H1 (cell line): ENCODE measurements around the gene ADORA1. TPM values are rescaled to one million over a fixed set of nuclear protein-coding genes. Genes with fewer than 3 reads are reported as not detected.

Experiments used
- CTCF ChIA-PET: fragments of 300-600 bp; sonication (Branson Sonifier 250); formaldehyde crosslinking; loops from one replicate; lab custom pipeline; 2021; ENCODE audit not compliant: partially characterized antibody; lab: Charles Lee
- POLR2A ChIA-PET: fragments of 300-600 bp; sonication (Branson Sonifier 250); formaldehyde crosslinking; loops from one replicate; lab custom pipeline; 2021; ENCODE audit warnings: inconsistent platforms; ENCODE audit not compliant: partially characterized antibody; lab: Charles Lee
- DNase-seq, 2 experiments: peaks; one replicate each; pipeline versions ENCODE4 v3.0.0 to v3.0.0-alpha.2; 2010 to 2022; ENCODE audit warnings: low spot score in 2 of 2, low read depth in 1 of 2, mixed read lengths in 1 of 2
- FAIRE-seq: peaks from 2 replicates; lab custom pipeline; 2011; peaks lifted over from hg19 to GRCh38; lab: Jason Lieb, UNC
- H2AFZ ChIP-seq: 2 replicates; pipeline ENCODE4 v1.8.1; 2012; ENCODE audit warnings: low read length, inconsistent platforms
- H2AK5ac ChIP-seq: 2 replicates; pipeline ENCODE4 v1.6.1; 2013; ENCODE audit warnings: low read depth, low read length
- H2BK120ac ChIP-seq: replicated peaks from 2 replicates; pipeline ENCODE3; 2013; ENCODE audit warnings: low read depth, low read length, inconsistent platforms
- H2BK12ac ChIP-seq: 2 replicates; pipeline ENCODE4 v1.6.1; 2013; ENCODE audit warnings: low read depth, low read length
- H2BK15ac ChIP-seq: 2 replicates; pipeline ENCODE4 v1.6.1; 2013; ENCODE audit warnings: low read length
- H2BK20ac ChIP-seq: 2 replicates; pipeline ENCODE4 v1.6.1; 2013; ENCODE audit warnings: low read length
- H2BK5ac ChIP-seq: 2 replicates; pipeline ENCODE4 v1.6.1; 2013; ENCODE audit warnings: low read depth, low read length
- H3K14ac ChIP-seq: 2 replicates; pipeline ENCODE4 v1.6.1; 2013; ENCODE audit warnings: inconsistent platforms; ENCODE audit not compliant: insufficient read length
- H3K18ac ChIP-seq: 2 replicates; pipeline ENCODE4 v1.6.1; 2013; ENCODE audit warnings: low read length; ENCODE audit errors: extremely low read depth
- H3K23ac ChIP-seq: 2 replicates; pipeline ENCODE4 v1.6.1; 2013; ENCODE audit warnings: inconsistent platforms; ENCODE audit not compliant: insufficient read length
- H3K23me2 ChIP-seq: 2 replicates; pipeline ENCODE4 v1.6.1; 2013; ENCODE audit warnings: low read depth, low read length
- H3K27ac ChIP-seq: 2 replicates; pipeline ENCODE4 v1.6.1; 2011; ENCODE audit warnings: low read depth, low read length, inconsistent platforms
- H3K27me3 ChIP-seq, 4 experiments: replicated peaks in 1 of 4; 1 replicate in 1 of 4; 2 replicates in 3 of 4; pipeline versions ENCODE4 v1.6.1 to v1.8.1; 2011 to 2013; ENCODE audit warnings: low read length in 3 of 4, mild to moderate bottlenecking in 3 of 4, inconsistent platforms in 2 of 4, mixed read lengths in 2 of 4, moderate library complexity in 1 of 4; ENCODE audit not compliant: control insufficient read depth in 3 of 4, insufficient read depth in 3 of 4; ENCODE audit errors: extremely low read depth in 1 of 4
- H3K36me3 ChIP-seq, 4 experiments: 2 replicates each; pipeline versions ENCODE4 v1.6.1 to v1.8.1; 2011 to 2013; ENCODE audit warnings: mild to moderate bottlenecking in 4 of 4, low read length in 3 of 4, moderate library complexity in 2 of 4, control low read depth in 1 of 4, inconsistent platforms in 1 of 4; ENCODE audit not compliant: insufficient read depth in 4 of 4, control insufficient read depth in 2 of 4
- H3K4ac ChIP-seq: replicated peaks from 2 replicates; pipeline ENCODE3; 2013; ENCODE audit warnings: low read length, low read depth, mixed read lengths, inconsistent platforms; ENCODE audit not compliant: insufficient read length
- H3K4me1 ChIP-seq, 4 experiments: replicated peaks in 1 of 4; 1 replicate in 1 of 4; 2 replicates in 3 of 4; pipeline versions ENCODE4 v1.6.1 to v1.8.1; 2011 to 2013; ENCODE audit warnings: low read length in 3 of 4, inconsistent platforms in 2 of 4, mixed read lengths in 1 of 4; ENCODE audit not compliant: insufficient read depth in 4 of 4, control insufficient read depth in 3 of 4
- H3K4me2 ChIP-seq, 2 experiments: 2 replicates each; pipeline versions ENCODE4 v1.6.1 to v1.8.1; 2011 to 2013; ENCODE audit warnings: low read depth in 2 of 2, low read length in 2 of 2, control low read depth in 1 of 2, inconsistent platforms in 1 of 2, mild to moderate bottlenecking in 1 of 2; ENCODE audit not compliant: insufficient read depth in 1 of 2
- H3K4me3 ChIP-seq, 4 experiments: fragments of 200-600, 300-600 bp in 1 of 4; sonication (generic), shearing (Covaris generic), sonication (Bioruptor Twin) in 1 of 4; 2 replicates each; pipeline versions ENCODE4 v1.5.1 to v1.8.1; 2011 to 2016; ENCODE audit warnings: low read length in 4 of 4, low read depth in 3 of 4, control low read depth in 2 of 4, inconsistent platforms in 2 of 4, mild to moderate bottlenecking in 2 of 4, mixed read lengths in 1 of 4, moderate library complexity in 1 of 4; ENCODE audit not compliant: insufficient read depth in 2 of 4; ENCODE audit errors: extremely low read depth in 1 of 4
- H3K56ac ChIP-seq: replicated peaks from 2 replicates; pipeline ENCODE3; 2013; ENCODE audit warnings: low read depth, mild to moderate bottlenecking, mixed read lengths, low read length, inconsistent platforms; ENCODE audit not compliant: insufficient read length
- H3K79me1 ChIP-seq: 2 replicates; pipeline ENCODE4 v1.6.1; 2013; ENCODE audit warnings: low read depth, low read length, control low read depth
- H3K79me2 ChIP-seq, 2 experiments: 2 replicates each; pipeline versions ENCODE4 v1.6.1 to v1.8.1; 2012 to 2013; ENCODE audit warnings: low read length in 2 of 2, mild to moderate bottlenecking in 2 of 2, inconsistent platforms in 1 of 2; ENCODE audit not compliant: insufficient read depth in 2 of 2, control insufficient read depth in 1 of 2
- H3K9ac ChIP-seq, 4 experiments: replicated peaks in 1 of 4; 1 replicate in 1 of 4; 2 replicates in 3 of 4; pipeline versions ENCODE4 v1.6.1 to v1.8.1; 2011 to 2013; ENCODE audit warnings: low read depth in 3 of 4, low read length in 3 of 4, control low read depth in 2 of 4, mild to moderate bottlenecking in 2 of 4, moderate library complexity in 2 of 4, inconsistent platforms in 1 of 4; ENCODE audit errors: extremely low read depth in 1 of 4
- H3K9me3 ChIP-seq, 2 experiments: 2 replicates each; pipeline versions ENCODE4 v1.6.1 to v1.8.1; 2012 to 2013; ENCODE audit warnings: mild to moderate bottlenecking in 2 of 2, moderate library complexity in 2 of 2, control low read depth in 1 of 2, inconsistent platforms in 1 of 2, low read depth in 1 of 2, low read length in 1 of 2, mixed read lengths in 1 of 2; ENCODE audit not compliant: insufficient read depth in 2 of 2
- H4K20me1 ChIP-seq, 2 experiments: replicated peaks in 1 of 2; 2 replicates each; pipeline versions ENCODE3 to v1.8.1; 2011 to 2013; ENCODE audit warnings: inconsistent platforms in 2 of 2, low read length in 2 of 2, mild to moderate bottlenecking in 1 of 2; ENCODE audit not compliant: insufficient read depth in 2 of 2, control insufficient read depth in 1 of 2
- H4K5ac ChIP-seq: 2 replicates; pipeline ENCODE4 v1.6.1; 2013; ENCODE audit warnings: low read length, low read depth, mixed read lengths, inconsistent platforms; ENCODE audit not compliant: insufficient read length
- H4K8ac ChIP-seq: 2 replicates; pipeline ENCODE4 v1.8.0; 2013; ENCODE audit warnings: mild to moderate bottlenecking, moderate library complexity, low read length, inconsistent platforms; ENCODE audit not compliant: insufficient read depth; ENCODE audit errors: extremely low read depth
- H4K91ac ChIP-seq: replicated peaks from 2 replicates; pipeline ENCODE3; 2013; ENCODE audit warnings: low read length, mixed read lengths, inconsistent platforms; ENCODE audit not compliant: insufficient read length
- BACH1 ChIP-seq: IDR thresholded peaks from 2 replicates; pipeline ENCODE4 v1.6.1; 2012; ENCODE audit warnings: low read length, improper control_type of control experiment
- SP2 ChIP-seq: IDR thresholded peaks from 2 replicates; pipeline ENCODE4 v1.6.1; 2012; ENCODE audit warnings: mild to moderate bottlenecking, low read length, inconsistent platforms
- WGBS, 2 experiments: shearing (Covaris generic) in 1 of 2; methylation state at CpG; one replicate each; pipeline versions ENCODE4 v1.1.6 to v1.1.7; 2013 to 2015; ENCODE audit warnings: low lambda C conversion rate in 2 of 2, mixed read lengths in 2 of 2, inconsistent platforms in 1 of 2, low coverage in 1 of 2, missing lambda C conversion rate in 1 of 2; ENCODE audit not compliant: insufficient replicate concordance in 2 of 2, insufficient coverage in 1 of 2, insufficient read length in 1 of 2; ENCODE audit errors: extremely low coverage in 1 of 2, missing lambda C conversion rate in 1 of 2; 5-methylcytosine and 5-hydroxymethylcytosine counted together
- polyA plus RNA-seq, 7 experiments: library from polyadenylated mRNA; depleted of rRNA in 3 of 7; stranded (reverse) in 5 of 7; unstranded in 2 of 7; fragments of >200 nt in 5 of 7; fragments of 200-250 nt in 2 of 7; gene quantifications; 1 replicate in 5 of 7; 2 replicates in 1 of 7; 4 replicates in 1 of 7; pipeline versions ENCODE4 v1.2.1 to v1.2.3, GENCODE V29; 2011 to 2013; ENCODE audit warnings: missing spikeins in 2 of 7, mixed read lengths in 2 of 7
- total RNA-seq: library from RNA; stranded (reverse); fragmentation: NEBNext Ultra II Directional; extraction: Animal tissue kit (Norgen Biotek cat#: 25700); gene quantifications from 2 replicates; pipeline ENCODE4 v1.2.1, GENCODE V29; 2021
- TF ChIP-seq, protein P1 (sequence below): IDR thresholded peaks from 2 replicates; pipeline ENCODE4 v1.6.1; 2011; ENCODE audit warnings: low read length, improper control_type of control experiment

The ADORA1 gene
- total and polyA plus RNA-seq, 2 of the 8 experiments (the other 6 are each of a cell fraction or from before 2014, with no cell fraction given): 3.3 to 6.7 TPM

GRCh38 chr1:203082231-203082505 is 45.4 kb upstream of the ADORA1 start:
- Histone ChIP-seq H3K36me3 (no peaks in the 10 kb centered on the region), H3K4me2 (peak overlapping the region in 1 of 2 experiments; percentile 29; a peak in 1 of 4 replicates), H3K79me1 (no peaks in the 10 kb centered on the region), H2BK15ac (no peak overlapping the region), H4K20me1 (no peaks in the 10 kb centered on the region), H4K8ac (no peak overlapping the region), H3K27ac (no peak overlapping the region), H2AFZ (no peak overlapping the region), H3K23me2 (no peaks in the 10 kb centered on the region), H3K4me1 (peaks cover 9 to 11% (median 11%) of the 10 kb centered on the region in 4 experiments), H2AK5ac (no peak overlapping the region), H2BK12ac (no peak overlapping the region), H3K27me3 (peaks cover 0 to 2% (median 2%) of the 10 kb centered on the region in 4 experiments; a peak in 2 of 7 replicates), H3K18ac (no peak overlapping the region), H3K56ac (no peak overlapping the region), H3K14ac (no peak overlapping the region), H4K5ac (no peak overlapping the region), H3K23ac (no peak overlapping the region), H2BK5ac (no peak overlapping the region), H3K4ac (no peak overlapping the region), H2BK20ac (no peak overlapping the region), H2BK120ac (no peak overlapping the region), H3K9ac (no peak overlapping the region), H4K91ac (no peak overlapping the region), H3K79me2 (no peaks in the 10 kb centered on the region), H3K4me3 (no peak overlapping the region), H3K9me3 (no peaks in the 10 kb centered on the region)
- DNase-seq (no peak), FAIRE-seq (no peak)
- POLR2A ChIA-PET: interaction anchor here (0.6 to 1.2 kb wide), 3 partner anchors 10 to 1347 kb away, joined by 3 read pairs; no protein-coding TSS in a partner anchor
- TF ChIP-seq BACH1 (no peak), SP2 (no peak)
- TF ChIP-seq, protein P1, sequence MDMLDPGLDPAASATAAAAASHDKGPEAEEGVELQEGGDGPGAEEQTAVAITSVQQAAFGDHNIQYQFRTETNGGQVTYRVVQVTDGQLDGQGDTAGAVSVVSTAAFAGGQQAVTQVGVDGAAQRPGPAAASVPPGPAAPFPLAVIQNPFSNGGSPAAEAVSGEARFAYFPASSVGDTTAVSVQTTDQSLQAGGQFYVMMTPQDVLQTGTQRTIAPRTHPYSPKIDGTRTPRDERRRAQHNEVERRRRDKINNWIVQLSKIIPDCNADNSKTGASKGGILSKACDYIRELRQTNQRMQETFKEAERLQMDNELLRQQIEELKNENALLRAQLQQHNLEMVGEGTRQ: no peak
- WGBS, 2 experiments: 88% methylated on average over 3 of the region's 3 CpGs; no CpG with 5 or more reads in 1 of the 2 experiments
- CTCF ChIA-PET: interaction anchor here (0.7 to 16.4 kb wide), 14 partner anchors 15 to 193 kb away, joined by 3 to 275 read pairs (median 40); partner anchors contain the start of gene ADORA1
